EL (cell line): ENCODE measurements around the gene KATNAL1.
"Not testable (repeated sequence)": the region's sequence is repeated elsewhere in the genome, so short reads cannot be mapped to it uniquely, and the experiment has no call there.

Experiments used
- DNase-seq: peaks from one replicate; pipeline ENCODE4 v3.0.0-alpha.2; 2016

The KATNAL1 gene

DNA sequence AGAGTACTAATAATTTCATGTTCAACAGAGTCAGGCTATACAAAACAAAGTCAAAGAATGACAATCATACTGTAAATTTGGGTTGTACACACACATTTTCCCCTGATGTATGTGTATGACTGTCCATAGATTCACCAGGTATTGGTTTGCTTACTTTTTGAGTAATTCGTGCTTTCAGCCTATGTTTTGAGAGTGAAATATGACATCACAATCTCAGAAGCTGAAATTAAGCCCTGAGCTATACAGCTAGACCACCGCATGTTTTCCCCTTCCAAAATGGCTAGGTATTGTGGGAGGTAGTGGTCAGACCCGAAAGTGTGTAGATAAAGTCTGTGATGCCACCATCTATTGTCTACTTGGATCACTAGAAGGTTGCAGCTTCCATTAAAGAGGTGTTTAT, 102.8 kb downstream of the KATNAL1 start:
- no peak for DNase-seq

DNA sequence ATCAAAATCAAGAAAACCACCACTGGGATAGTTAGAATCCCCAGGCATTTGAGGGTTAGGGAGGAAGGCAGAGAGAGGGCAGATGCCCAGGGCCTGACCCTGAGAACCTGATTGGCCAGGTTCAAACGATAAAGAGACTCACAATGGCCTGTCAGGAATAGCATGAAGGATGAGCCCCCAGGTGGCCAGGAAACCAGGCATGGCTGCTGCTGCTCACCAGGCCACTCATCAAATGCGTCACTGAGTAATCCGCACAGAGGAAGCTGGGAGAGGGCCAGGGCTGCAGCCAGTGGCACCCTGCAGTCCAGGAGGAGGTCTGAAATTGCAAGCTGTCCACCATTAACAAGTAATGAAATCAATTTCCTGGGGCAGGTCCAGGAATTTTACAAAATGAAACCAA, 111.3 kb downstream of the KATNAL1 start:
- DNase-seq = peak; percentile 25

DNA sequence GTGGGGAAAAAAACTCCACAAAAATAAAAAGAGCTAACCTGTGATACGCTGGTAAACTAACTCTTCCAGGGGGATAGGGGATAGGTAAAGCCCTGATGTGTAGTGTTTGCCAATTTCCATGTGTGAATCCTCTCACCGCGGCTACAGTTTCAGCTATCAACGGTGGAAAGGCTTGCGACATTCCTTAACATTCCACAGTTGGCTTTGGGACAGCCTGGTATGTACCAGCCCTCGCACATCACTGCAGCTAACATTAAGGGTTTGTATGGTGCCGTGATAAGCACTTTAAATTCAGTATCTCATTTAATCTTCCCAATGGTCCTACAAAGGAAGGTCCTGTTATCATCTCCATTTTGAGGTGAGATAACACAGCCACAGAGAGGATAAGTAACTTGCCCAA, 112.4 kb downstream of the KATNAL1 start:
- DNase-seq = peak; percentile 8

DNA sequence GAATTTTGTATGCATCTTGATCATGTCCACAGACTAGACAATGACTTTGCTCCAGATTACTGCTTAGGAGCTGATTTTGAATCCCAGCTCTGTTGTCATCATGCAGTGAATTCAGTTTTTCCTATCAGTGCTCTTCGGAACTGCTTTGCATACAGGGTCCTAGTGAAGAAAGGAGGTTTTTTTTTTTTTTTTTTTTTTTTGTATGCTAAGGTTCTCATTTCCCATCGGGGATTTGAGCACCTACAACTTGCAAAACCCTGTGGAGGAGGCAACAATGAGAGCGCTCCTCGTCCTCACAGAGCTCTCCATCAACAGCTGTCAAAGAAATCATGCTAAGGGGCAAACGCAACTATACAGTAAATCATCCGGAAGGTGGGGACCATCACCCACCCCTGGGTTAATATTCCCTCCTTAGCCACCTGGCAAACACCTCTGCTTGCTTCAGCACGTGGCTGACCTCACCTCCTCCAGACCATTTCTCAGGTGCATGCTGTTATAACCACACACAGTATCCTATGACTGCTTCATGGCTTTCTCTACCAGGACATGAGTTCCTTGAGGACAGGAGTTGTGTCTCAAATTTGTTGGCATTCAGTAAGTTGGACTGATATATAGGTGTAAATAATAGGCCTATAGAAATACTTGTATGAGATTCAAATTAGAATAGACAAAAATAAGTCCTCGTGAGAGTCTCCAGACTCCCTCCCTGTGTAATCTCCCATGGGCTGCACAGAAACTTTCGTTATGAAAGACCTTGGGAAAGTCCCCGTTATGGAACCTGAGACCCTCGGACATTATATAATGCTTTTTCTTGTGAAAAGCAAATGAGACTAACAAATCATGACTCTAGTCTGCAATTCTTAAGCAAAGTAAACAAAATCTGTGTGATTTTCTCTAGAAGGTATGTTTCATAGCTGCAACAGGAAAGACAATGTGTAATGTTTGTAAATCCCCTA, 113.8 kb downstream of the KATNAL1 start:
- no peak for DNase-seq

DNA sequence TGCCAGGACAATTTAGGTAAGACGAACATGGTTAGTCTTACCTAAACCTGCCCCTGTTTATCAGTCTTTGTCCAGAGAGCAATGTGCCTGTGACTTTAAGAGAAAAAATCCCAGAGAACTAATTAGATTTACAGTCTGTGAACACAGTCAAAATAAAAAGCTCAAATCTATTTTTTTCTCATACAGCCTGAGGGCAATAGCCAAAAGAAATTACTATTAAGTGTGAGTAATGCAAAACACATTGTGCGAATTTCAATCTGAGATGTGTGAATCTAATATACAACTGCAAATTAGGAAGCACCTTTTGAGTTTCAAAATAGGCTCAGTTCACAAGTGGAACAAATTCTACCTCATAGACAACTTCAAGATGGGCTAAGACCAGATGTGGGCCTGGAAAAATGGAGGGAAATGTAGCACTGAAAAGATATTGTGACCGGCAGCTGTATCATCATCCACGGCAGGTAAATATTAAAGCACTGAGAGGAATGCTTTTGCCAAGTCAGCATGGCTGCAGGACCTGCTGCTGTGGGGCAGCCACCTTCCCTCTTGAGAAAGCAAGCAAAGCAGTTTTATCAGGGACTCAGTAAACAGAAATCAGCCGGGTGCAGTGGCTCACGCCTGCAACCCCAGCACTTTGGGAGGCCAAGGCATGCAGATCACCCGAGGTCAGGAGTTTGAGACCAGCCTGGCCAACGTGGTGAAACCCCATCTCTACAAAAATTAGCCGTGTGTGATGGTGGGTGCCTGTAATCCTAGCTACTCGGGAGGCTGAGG, 114.8 kb downstream of the KATNAL1 start:
- DNase-seq = no peak

DNA sequence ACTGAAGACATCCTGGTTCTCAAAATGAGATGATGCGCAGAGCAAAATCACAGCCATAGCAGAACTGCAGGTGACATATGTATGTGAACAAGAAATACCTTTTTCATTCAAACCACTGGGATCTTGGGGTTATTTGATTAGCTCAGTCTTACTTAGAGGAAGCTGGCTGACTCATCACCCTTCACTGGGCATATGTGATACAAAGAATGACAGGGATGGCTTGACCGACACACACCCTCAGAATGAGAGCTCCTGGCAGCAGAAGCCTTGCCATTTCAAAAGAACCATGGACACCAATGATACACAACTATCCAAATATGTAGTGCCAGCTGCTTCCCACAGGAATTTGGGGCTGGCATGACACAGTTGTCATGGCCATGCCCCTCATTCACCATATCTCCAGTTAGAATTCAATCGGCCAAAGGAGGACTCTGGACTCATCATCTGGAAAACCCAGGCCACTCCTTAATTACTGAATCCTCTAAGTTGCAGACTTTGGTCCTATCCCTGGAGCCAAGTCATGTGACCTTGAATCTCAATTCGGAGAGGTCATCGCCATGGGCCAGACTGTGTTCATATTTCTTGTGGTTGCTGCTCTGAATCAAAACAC, 115.8 kb downstream of the KATNAL1 start:
- peak; percentile 56 for DNase-seq

DNA sequence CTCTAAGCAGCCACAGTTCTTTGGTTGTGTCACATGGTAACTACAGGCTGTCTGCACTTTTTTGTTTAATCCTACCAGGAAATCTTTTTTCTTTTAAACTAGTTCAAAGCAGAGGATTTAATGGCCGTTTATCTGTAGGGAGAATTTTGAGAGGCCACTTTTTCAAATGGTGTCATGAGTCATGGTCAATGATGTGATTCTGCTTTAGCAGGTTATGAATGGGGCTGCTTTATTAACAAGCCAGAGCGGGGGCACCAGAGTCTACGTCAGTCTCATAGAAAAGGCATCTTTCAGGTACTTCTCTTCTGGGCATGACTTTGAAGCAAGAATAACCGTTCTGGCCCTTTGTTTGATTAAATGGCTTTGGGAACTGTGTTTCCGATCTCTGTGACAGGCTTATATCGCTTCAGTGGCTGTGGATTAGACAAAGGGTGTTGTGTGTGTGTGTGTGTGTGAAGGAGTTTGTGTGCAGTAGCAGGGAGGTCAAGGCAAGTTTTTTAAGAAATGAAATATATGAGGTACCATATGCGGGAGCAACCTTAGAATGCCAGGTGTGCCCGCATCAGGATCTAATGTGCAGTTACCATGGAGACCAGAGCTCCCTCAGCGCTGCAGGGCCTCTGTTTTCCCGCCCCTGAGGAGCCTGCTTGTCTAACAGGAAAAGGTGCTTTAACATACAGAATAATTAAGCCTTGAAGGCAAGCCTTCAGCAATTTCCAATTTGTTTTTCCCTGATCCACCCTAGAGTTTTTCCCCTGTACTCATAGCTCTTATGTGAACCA, 120.5 kb downstream of the KATNAL1 start:
- no peak for DNase-seq

DNA sequence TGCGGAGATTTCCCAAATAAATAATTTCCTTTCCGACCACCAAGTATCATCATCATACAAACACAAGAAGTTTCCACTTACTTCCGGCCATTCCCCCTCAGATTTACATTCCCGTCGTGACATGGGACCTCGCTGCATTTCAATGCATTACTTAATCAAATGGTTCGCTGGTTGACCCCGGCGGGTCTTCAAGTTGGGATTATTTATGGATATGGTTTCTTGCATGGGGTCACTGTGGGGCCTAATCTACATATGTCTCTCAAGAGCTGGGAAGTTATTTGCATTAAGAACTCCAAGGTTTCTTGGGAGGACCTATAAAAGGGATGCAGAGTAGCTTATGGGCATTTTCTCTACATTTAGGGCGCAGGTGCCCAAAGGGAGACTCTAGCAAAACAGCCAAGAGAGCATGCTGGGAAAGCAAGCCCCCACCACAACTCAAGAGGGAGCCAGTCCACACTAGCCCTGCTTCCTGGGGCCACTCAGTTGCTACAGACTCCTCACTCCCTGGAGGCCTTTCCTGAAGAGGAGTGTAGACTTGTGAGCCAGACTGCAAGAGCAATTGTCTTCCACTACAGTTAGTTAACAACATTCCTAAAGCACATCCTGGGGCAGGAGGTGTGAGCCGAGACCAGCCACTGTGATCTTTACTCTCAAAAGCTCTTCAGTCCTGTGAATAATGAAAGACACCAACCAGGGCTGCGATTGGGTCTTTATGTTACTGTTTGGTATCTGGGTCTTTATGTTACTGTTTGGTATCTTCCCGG, 125.3 kb downstream of the KATNAL1 start:
- DNase-seq = no peak

DNA sequence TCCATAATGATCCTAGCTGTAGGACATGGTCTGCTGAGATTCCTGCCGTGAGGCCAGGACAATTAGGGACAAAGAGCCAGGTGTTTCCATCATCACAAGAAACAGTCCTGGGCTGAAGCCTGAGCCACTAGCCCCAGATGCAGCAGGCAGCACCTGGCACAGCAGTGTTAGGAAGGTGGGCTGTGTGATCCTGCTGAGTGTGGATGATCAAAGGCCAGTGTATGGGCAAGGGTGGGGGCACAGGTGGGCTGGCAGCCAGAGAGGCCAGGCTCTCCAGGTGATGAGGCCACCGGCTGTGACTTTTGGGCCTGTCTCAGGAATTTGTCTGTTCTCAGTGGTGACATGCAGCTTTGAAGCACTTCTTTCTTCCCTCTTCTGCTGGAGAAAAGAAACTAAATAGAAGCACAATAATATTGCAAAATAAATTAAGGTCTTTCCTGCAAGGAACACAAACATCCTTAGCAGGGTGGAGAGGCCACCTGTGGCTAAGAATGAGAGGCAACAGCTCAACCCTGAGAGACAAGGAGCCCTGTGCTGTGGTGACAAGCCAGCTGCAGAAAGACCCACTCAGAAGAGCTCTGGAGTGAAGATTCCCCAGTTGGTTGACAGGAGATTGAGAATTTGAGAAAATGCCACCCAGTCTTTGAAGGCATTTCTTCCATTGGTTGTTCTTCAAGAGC, 127.6 kb downstream of the KATNAL1 start:
- no peak for DNase-seq

DNA sequence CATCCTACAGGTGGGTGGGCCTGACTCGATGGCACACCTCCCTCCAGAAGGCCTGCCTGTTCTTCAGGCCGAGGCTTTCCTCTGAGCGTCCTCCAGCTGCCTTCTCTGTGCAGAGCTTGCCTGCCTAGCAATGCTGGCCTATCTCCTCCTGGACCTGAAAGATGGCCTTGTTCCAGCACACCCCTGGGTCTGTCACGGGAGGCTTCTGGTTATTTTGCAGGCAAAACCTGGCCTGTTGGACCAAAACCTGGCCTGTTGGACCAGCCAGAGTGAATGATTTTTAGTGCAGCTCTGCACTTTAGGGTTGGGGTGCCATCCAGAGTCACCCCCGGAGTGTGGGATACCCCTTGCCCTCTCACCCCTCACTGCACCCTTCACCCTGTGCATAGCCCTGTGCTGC, 128.4 kb downstream of the KATNAL1 start:
- no peak for DNase-seq

DNA sequence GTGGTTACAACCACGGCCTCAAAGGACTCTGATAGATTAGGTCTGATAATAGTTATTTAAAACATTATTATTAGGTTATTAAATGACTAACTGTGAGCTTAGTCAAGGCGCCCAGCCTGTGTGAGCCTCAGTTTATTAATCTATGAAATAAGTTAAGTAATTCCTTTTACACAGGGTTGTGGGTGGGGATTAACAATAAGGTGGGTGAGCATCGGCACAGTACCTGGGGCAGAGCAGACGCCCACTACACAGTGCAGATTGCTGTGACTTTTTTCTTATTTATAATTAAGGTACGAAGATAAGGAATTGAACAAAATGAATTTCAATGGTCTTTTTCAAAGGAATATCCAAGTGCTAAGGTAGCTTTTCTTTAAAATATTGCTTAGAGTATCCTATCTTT, 132.2 kb downstream of the KATNAL1 start:
- no peak for DNase-seq

DNA sequence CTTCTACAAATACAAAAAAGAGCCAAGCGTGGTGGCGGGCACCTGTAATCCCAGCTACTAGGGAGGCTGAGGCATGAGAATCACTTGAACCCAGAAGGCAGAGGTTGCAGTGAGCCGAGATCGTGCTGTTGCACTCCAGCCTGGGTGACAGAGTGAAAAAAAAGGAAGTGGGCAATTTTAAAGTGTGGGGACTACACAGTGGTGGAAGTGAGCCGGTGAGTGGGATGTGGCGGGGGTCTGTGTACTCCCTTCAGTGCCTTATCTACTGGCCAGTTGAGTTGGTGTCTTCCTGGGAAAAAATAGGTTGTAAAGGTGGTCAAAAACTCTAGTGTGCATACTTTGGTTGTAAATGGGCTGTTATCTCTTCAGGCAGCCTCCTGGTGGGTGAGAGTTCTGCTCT, 133.1 kb downstream of the KATNAL1 start:
- DNase-seq = not testable (repeated sequence)

DNA sequence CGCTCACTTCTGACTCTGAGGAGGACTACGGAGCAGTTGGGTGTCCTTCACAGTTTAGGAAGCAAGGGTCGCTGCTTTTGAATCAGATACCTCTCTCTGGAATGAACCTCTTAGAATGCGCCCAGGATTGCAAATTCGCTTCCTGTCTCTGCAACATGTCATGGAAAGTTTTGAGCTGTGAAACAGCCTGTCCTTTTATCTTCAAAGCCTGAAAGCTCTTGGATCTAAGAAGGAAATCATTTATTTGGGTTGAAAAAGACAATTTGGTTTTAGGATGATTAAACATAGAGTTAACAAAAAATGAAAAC, 134.1 kb downstream of the KATNAL1 start:
- no peak for DNase-seq

DNA sequence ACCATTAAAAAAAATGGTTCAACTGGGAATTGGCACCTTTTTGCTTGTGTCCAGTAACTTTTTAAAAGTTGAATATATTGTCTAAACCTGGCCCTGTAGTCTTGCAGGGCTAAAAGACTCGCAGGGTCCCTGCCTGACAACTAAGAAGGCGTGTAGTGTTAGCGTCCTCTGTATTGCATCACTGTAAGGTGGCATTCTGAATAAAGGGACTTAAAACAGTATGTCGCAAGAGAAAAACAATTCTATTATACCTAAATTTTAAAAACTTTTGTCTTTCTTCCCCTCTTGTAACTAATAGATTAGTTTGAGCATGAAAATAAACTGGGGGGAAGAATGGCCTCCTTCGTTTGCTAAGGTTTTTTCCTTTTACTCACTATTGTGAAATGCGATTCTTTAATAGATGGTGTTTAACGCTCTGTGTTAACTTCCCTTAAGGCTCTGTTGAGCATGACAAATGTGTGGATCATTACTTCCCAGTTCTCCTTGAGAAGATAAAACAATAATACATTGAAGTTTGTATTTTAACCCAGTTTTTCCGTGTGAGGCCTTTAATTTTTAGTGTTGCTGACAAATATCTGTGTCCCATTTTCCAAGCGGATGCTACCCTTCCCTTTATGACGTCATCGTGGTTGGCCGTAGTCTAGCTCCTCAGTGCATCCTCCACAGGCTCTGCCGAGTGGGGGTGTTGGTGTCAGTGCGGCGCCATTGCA, 134.6 kb downstream of the KATNAL1 start:
- DNase-seq = peak; percentile 42

DNA sequence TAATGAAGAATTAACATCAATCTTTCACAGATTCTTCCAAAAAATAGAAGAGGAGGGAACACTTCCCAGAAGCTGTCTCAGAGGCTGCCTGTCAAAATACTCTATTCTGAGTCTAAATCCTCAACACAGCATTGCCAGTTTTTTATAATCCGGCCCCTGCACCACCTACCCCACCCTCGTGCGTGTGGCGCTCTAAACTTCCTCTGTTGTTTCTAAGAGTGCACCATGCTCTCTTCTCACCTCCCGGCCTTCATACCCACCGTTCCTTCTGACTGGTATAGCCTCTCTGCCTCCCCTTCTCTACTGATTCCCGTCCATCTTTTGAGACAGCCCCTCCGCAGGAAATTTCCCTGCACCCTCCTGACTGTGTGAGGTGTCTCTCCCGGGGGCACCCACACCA, 136.8 kb downstream of the KATNAL1 start:
- DNase-seq = no peak

DNA sequence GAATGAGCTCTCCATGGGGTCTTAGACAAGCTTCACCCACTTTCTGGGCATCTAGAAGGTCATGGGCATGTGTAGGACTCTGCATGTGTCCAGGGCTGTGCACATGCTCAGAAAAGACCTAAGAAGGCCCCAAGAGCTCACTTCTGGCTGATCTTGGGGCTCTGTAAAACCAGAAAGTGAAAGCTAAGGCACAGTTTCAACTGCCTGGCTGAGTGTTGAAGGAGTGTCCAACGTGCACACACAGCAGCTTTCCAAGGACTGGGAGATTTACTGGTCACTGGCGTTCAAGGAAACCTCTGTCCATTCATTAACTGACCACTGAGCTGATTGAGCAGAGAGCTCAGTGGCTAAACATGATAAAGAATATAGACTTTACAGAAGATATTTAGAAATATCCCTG, 137.9 kb downstream of the KATNAL1 start:
- DNase-seq = peak; percentile 6

DNA sequence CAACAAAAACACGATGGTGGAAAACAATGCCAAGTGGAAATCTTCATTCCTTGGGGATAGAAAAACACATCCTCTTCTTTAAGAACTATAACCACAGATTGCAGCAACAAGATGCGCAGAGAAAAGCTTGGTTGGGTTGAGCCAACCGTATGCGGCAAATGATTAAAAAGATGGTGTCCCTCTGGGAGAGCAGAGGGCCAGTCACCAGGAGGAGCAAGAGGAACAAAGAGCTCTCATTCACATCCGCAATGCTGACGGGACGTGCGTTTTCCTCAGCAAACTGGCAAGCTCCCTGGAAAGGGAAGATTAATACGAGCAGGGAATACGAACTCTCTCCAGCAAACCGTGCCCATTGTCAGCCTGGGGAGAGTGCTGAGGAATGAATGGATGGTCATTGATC, 141.6 kb downstream of the KATNAL1 start:
- no peak for DNase-seq

DNA sequence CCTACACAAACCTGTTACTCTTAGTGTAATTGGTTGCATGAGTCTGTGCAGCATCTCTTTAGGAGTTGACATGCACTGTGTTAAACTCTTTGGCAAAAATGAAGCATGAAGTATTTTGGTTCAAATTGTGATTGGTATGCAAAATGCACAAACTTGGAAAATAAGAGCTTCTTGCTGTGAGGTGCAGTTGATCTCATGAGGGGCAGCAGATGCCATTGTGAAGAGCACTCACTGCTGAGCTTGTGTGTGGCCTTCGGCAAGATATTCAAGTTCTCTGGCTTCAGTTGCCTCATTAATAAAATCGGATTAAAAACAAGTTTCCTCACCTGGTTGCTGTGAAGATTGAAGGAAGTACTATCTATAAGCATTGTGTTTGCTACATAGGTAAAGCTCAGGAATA, 142.3 kb downstream of the KATNAL1 start:
- no peak for DNase-seq

DNA sequence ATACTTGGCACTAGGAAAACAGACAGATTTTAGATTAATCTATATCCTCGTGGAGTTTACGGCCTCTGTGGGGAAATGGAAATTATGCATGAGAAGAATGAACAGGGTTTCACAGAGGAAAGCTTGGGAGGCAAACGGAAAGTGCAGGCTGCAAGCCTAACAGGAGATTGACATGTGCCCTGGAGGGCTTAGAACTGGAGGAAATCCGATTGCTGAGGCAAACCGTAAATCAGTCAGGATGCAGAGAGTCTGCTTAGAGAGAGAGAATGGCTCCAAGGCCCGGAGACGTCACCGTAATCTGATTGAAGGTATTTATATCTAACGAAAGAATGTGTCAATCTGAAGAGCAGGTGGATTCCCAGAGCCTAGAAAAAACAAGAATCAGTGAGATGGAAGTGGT, 143.2 kb downstream of the KATNAL1 start:
- DNase-seq = no peak

DNA sequence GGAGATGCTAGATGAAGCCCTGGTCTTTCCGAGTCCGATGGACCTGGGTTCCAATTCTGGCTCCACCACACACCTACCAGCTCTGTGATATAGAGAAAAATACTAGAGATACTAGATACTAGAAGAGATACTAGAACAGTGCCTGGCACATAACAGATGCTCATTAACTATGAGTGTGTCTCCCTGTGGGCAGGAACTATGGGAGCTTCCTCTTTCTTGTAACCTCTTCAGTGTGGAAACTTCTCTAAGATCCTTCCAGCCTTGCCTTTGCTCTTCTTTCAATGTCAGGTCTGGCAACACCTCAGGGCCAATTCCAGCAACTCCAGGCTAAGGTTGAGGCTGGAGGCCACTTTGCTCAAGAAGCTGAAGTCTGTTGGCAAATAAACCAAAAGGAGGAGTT, 143.9 kb downstream of the KATNAL1 start:
- no peak for DNase-seq

DNA sequence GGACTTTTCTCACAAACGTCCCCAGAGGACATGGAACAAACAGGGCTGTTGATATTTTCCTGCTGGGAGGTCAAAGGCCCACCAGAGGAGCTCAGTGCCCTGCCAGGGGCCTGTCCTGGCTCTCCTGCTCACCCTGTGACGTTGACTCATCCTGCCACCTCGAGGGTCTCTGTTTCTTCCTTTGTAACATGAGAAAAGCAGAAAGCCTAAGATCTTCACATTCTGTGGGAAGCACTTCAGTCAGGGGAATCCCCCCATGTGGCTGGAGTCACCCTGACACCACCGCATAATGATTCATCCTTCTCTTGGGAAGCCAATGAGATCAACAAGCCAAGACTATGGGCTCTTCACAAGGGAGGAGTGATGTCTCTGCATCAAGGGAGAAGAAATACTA, 147.9 kb downstream of the KATNAL1 start:
- peak; percentile 91 for DNase-seq
